B cell (primary cell): ENCODE results near the gene CCDC106.

Experiments
- EZH2 ChIP-seq: IDR thresholded peaks from 2 replicates; pipeline ENCODE4 v1.6.1; 2012; ENCODE audit warnings: borderline replicate concordance, low read depth, mild to moderate bottlenecking, moderate library complexity, low read length; ENCODE audit not compliant: insufficient read depth, poor library complexity, severe bottlenecking
- TF ChIP-seq, protein P1 (sequence below): fragments of 200-600 bp; IDR thresholded peaks from one replicate; pipeline ENCODE4 v1.8.0; 2022; ENCODE audit warnings: antibody characterized with exemption, mild to moderate bottlenecking

DNA sequence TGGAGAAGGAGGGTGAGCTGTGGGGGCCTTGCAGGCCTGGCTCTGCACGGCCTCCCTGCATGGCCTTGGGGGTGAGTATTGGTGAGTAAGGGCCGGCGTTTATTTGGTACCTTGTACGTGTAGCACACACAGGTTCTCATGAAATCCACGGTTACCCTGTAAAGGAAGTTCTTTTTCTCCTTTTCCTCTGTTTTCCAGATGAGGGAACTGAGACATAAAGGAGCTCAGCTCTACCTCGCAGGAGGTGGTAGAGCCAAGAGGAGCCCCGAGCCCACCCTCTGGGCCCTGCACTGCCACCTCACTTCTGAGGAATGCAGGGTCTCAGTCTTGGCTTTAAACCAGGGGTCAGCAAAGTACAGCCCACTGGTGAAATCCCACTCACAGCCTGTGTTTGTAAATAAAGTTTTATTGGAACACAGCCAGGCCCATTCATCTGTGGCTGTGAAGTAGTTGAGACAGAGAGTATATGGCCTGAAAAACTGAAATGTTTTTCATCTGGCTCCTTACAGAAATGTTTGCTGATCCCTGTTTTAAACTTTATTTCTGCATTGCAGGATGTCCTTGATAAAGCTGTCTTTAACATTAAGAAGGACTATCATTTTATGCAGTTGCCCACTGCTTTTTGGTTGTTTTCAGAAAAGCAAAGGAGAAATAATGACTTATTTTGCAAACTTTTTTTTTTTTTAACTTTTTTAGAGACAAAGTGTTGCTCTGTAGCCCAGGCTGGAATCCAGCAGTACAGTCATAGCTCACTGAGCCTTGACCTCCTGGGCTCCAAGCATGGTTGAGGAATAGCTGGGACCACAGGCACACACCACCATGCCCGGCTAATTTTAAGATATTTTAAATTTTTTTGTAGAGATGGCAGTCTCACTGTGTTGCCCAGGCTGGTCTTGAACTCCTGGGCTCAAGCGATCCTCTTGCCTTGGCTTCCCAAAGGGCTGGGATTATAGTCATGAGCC is 33.4 kb downstream of the CCDC106 start:
- TF ChIP-seq, protein P1, sequence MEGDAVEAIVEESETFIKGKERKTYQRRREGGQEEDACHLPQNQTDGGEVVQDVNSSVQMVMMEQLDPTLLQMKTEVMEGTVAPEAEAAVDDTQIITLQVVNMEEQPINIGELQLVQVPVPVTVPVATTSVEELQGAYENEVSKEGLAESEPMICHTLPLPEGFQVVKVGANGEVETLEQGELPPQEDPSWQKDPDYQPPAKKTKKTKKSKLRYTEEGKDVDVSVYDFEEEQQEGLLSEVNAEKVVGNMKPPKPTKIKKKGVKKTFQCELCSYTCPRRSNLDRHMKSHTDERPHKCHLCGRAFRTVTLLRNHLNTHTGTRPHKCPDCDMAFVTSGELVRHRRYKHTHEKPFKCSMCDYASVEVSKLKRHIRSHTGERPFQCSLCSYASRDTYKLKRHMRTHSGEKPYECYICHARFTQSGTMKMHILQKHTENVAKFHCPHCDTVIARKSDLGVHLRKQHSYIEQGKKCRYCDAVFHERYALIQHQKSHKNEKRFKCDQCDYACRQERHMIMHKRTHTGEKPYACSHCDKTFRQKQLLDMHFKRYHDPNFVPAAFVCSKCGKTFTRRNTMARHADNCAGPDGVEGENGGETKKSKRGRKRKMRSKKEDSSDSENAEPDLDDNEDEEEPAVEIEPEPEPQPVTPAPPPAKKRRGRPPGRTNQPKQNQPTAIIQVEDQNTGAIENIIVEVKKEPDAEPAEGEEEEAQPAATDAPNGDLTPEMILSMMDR: no peak
- TF ChIP-seq EZH2: no peak
